Prostate gland (tissue), 2 donors: ENCODE data around the gene THSD7A. TPM values are rescaled to one million over a fixed set of nuclear protein-coding genes. Genes with fewer than 3 reads are reported as not detected.

Experiments used
- DNase-seq: peaks from one replicate; pipeline ENCODE4 v3.0.0-alpha.2; 2019; ENCODE audit warnings: low spot score
- H3K27ac ChIP-seq, 2 donors: fragments of 200-600 bp; sonication (generic); 2 replicates each; pipeline ENCODE4 v1.5.1; 2017 to 2019
- H3K27me3 ChIP-seq: fragments of 200-600 bp; sonication (generic); replicated peaks from 2 replicates; pipeline ENCODE4 v1.5.1; 2019; ENCODE audit not compliant: insufficient read depth
- H3K36me3 ChIP-seq, 2 donors: fragments of 200-600 bp; sonication (generic); 1 replicate in 1 of 2; 2 replicates in 1 of 2; pipeline versions ENCODE4 v1.5.1 to v1.8.1; 2017 to 2019
- H3K4me1 ChIP-seq: fragments of 200-600 bp; sonication (generic); replicated peaks from 2 replicates; pipeline ENCODE4 v1.5.1; 2019
- H3K4me3 ChIP-seq, 2 donors: fragments of 200-600 bp; sonication (generic); 2 replicates each; pipeline ENCODE4 v1.5.1; 2017 to 2019
- H3K9me3 ChIP-seq: fragments of 200-600 bp; sonication (generic); 2 replicates; pipeline ENCODE4 v1.5.1; 2017
- POLR2A ChIP-seq: fragments of 450-650 bp; IDR thresholded peaks from one replicate; pipeline ENCODE4 v1.6.1; 2016; ENCODE audit warnings: antibody characterized with exemption, mild to moderate bottlenecking
- POLR2AphosphoS5 ChIP-seq: sonication (generic); formaldehyde crosslinking; IDR thresholded peaks from one replicate; pipeline ENCODE4 v1.6.1; 2017; ENCODE audit warnings: antibody characterized with exemption
- WGBS: methylation state at CpG from one replicate; pipeline ENCODE4 v1.1.5; 2018; 5-methylcytosine and 5-hydroxymethylcytosine counted together
- intact Hi-C: fragments of 100-400 bp; cut with DNase I; formaldehyde crosslinking; loops from one replicate; pipeline ENCODE4 v1.14.2; 2022
- total RNA-seq, 2 donors: library from RNA; depleted of rRNA; stranded (reverse); fragments of >200 nt; gene quantifications; one replicate each; pipeline ENCODE4 v1.1.0, GENCODE V29; 2016
- TF ChIP-seq, protein P1 (sequence below), 4 experiments: fragments of 200-600 bp in 2 of 4; fragments of 450-650 bp in 2 of 4; sonication (generic) in 2 of 4; IDR thresholded peaks; 1 replicate in 3 of 4; 2 replicates in 1 of 4; pipeline ENCODE4 v1.5.1; 2016 to 2019; ENCODE audit warnings: antibody characterized with exemption in 4 of 4, mild to moderate bottlenecking in 2 of 4, moderate library complexity in 2 of 4

Gene THSD7A
- total RNA-seq, 2 donors from 2014 or later, result 3.1 to 9.9 TPM

DNA sequence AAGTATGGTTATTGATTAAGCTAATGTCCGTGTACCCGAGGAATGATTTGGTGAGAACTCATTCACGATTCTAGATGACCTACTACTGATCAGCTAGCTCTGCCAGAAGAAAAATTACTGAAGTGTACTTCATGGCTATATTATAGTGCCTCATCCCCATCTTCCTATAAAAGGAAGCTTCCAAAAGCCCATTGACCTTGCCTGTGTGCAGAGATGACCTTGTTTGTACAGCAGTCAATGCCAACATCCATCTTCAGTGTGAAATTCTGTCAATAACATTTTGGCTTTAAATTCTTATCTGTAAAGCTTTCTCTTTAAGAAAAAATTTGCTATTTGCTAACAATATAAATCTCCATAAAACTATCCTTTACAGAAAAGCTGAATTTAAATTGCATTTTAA, 315.7 kb downstream of the THSD7A start:
- intact Hi-C loops, result no loop called here
- no peak overlapping the region for H3K27ac ChIP-seq
- no peaks in the 10 kb centered on the region for H3K9me3 ChIP-seq
- TF ChIP-seq POLR2AphosphoS5 (no peak), POLR2A (no peak)
- TF ChIP-seq, protein P1, sequence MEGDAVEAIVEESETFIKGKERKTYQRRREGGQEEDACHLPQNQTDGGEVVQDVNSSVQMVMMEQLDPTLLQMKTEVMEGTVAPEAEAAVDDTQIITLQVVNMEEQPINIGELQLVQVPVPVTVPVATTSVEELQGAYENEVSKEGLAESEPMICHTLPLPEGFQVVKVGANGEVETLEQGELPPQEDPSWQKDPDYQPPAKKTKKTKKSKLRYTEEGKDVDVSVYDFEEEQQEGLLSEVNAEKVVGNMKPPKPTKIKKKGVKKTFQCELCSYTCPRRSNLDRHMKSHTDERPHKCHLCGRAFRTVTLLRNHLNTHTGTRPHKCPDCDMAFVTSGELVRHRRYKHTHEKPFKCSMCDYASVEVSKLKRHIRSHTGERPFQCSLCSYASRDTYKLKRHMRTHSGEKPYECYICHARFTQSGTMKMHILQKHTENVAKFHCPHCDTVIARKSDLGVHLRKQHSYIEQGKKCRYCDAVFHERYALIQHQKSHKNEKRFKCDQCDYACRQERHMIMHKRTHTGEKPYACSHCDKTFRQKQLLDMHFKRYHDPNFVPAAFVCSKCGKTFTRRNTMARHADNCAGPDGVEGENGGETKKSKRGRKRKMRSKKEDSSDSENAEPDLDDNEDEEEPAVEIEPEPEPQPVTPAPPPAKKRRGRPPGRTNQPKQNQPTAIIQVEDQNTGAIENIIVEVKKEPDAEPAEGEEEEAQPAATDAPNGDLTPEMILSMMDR (IDR thresholded peaks at IDR 0.05), result no peak
- 84% methylated on average over 3 of the region's 3 CpGs for WGBS
- H3K27me3 ChIP-seq, result no peaks in the 10 kb centered on the region
- H3K4me3 ChIP-seq, result no peak overlapping the region
- DNase-seq, result no peak
- no peaks in the 10 kb centered on the region for H3K36me3 ChIP-seq
- H3K4me1 ChIP-seq, result no peaks in the 10 kb centered on the region

DNA sequence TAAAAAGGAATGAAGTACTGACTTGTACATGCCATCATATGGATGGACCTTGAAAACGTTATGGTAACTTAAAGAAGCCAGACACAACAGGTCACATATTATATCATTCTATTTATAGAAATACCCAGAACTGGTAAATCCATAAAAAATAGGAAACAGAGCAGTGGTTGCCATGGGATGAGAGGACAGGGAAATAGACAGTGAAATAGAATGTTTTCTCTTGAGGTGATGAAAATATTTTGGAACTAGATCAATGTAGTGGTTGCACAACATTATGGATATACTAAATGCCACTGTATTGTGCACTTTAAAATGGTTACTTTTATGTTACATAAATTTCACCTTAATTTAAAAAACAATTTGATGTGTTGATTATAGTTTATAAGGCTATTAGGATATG, 318.5 kb downstream of the THSD7A start:
- no peaks in the 10 kb centered on the region for H3K9me3 ChIP-seq
- H3K4me1 ChIP-seq, result no peaks in the 10 kb centered on the region
- no peaks in the 10 kb centered on the region for H3K36me3 ChIP-seq
- WGBS, result 62% methylated on average over 1 of the region's 1 CpG
- no peak overlapping the region for H3K4me3 ChIP-seq
- TF ChIP-seq, protein P1 (IDR thresholded peaks at IDR 0.05), result no peak
- no peak for TF ChIP-seq POLR2A
- no peak for TF ChIP-seq POLR2AphosphoS5
- intact Hi-C loops, result no loop called here
- H3K27ac ChIP-seq, result no peak overlapping the region
- DNase-seq, result no peak
- H3K27me3 ChIP-seq, result no peaks in the 10 kb centered on the region

DNA sequence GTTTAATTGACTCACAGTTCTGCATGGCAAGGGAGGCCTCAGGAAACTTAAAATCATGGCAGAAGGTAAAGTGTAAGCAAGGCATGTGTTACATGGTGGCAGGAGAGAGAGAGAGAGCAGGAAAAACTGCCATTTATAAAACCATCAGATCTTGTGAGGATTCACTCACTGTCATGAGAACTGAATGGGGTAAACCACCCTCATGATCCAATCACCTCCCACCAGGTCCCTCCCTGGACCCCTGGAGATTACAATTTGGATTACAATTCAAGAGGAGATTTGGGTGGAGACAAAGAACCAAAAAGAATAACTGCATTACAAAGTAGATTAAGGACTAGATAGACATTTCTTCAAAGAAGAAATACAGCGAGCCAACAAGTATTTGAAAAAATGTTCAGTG, 324.1 kb downstream of the THSD7A start:
- TF ChIP-seq, protein P1 (IDR thresholded peaks at IDR 0.05), result no peak
- TF ChIP-seq POLR2AphosphoS5 (no peak), POLR2A (no peak)
- Histone ChIP-seq H3K27ac (no peak overlapping the region), H3K36me3 (no peaks in the 10 kb centered on the region), H3K27me3 (no peaks in the 10 kb centered on the region), H3K4me1 (no peaks in the 10 kb centered on the region), H3K4me3 (no peak overlapping the region), H3K9me3 (no peaks in the 10 kb centered on the region)
- no peak for DNase-seq
- intact Hi-C loops, result no loop called here
- 88% methylated on average over 1 of the region's 1 CpG for WGBS

- intact Hi-C loops, result no loop called here
- DNase-seq, result no peak
These were observed 325.6 kb downstream of the THSD7A start for GRCh38 chr7:11506417-11506816.

DNA sequence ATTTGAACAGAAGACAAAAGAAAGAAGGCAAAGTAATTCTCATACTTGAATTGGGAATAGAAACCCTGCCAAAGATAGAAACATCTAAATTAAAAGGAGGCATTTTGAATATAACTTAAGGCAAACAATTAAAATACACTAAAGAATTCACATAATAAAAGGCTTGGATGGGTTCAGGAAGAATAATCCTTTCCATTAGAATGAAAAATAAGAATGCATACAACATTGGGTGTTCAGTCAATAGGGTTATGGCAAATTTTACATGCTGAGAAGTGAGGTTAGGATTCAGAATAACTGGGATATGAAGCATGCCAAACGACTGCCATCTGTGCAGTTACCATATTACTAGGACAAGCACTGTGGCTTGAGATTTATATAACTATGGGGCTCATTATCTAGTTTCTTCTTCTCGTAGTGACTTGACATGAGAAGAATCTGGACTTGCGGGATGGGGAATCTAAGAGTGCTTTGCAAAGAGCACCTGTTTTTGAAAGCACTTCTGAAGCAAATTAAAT, 326.5 kb downstream of the THSD7A start:
- 69% methylated on average over 3 of the region's 3 CpGs for WGBS
- H3K4me3 ChIP-seq, result no peak overlapping the region
- H3K4me1 ChIP-seq, result no peaks in the 10 kb centered on the region
- no peak overlapping the region for H3K27ac ChIP-seq
- no peak for DNase-seq
- no peaks in the 10 kb centered on the region for H3K27me3 ChIP-seq
- no peak for TF ChIP-seq POLR2A
- TF ChIP-seq, protein P1 (IDR thresholded peaks at IDR 0.05), result no peak
- TF ChIP-seq POLR2AphosphoS5, result no peak
- no peaks in the 10 kb centered on the region for H3K36me3 ChIP-seq
- intact Hi-C loops, result no loop called here
- no peaks in the 10 kb centered on the region for H3K9me3 ChIP-seq

More at GRCh38 chr7:11506417-11506816, 325.6 kb downstream of the THSD7A start:
- H3K36me3 ChIP-seq, result no peaks in the 10 kb centered on the region
- H3K4me1 ChIP-seq, result no peaks in the 10 kb centered on the region
- H3K27me3 ChIP-seq, result no peaks in the 10 kb centered on the region
- no peak for TF ChIP-seq POLR2AphosphoS5
- TF ChIP-seq, protein P1 (IDR thresholded peaks at IDR 0.05), result no peak
- no peak for TF ChIP-seq POLR2A
- no peaks in the 10 kb centered on the region for H3K9me3 ChIP-seq
- no peak overlapping the region for H3K4me3 ChIP-seq
- H3K27ac ChIP-seq, result no peak overlapping the region
